GM18868 (cell line): ENCODE results near the gene ACOXL.

ENCODE experiments used
- ATAC-seq: cut with Tn5 transposase; IDR thresholded peaks from one replicate; pipeline ENCODE4 v1.9.1; 2021; ENCODE audit warnings: mild to moderate bottlenecking, moderate library complexity; ENCODE audit not compliant: unreplicated experiment

ACOXL gene

DNA sequence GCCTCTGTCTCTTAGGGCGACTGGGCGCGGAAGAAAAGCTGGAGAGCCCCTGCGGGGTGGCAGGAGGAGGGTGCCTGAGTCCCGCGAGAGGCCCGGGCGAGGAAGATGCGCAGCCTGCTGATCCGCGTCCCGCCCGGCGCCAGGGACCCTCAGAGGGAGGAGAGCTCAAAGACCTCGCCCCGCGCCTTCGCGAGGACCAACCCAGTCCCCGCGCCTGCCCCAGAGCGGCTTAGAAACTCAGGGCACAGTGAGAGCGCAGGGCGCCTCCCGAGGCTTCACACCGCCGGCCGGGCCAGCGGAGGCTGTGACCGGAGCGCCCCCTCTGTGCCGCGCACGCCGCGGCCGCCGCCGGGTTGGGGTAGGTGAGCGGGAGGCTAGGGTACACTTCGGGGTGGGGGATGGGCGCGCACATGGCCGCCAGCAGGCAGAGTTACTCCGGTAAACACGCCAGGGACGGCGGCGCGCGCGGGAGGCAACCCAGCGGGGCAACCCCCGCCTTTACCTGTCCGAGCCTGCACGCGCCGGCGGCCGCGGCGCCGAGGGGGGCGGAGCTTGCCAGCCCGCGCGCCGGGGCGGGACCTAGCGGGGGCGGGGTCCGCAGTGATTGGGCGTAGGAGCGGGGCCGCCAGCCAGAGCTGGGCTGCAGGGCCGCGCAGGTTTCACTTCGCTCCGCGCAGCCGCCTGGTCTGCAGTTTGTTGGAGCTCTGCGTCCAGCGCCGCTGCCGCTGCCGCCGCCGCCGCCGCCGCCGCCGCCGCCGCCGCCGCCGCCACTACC, 388.1 kb downstream of the ACOXL start, which contains the start of gene BCL2L11:
Gene BCL2L11, plus strand, starts transcription at position 662 of the 775 bp plus-strand sequence. CDS start 2,832 bp downstream, outside the sequence.
- peak; percentile 58 for ATAC-seq

DNA sequence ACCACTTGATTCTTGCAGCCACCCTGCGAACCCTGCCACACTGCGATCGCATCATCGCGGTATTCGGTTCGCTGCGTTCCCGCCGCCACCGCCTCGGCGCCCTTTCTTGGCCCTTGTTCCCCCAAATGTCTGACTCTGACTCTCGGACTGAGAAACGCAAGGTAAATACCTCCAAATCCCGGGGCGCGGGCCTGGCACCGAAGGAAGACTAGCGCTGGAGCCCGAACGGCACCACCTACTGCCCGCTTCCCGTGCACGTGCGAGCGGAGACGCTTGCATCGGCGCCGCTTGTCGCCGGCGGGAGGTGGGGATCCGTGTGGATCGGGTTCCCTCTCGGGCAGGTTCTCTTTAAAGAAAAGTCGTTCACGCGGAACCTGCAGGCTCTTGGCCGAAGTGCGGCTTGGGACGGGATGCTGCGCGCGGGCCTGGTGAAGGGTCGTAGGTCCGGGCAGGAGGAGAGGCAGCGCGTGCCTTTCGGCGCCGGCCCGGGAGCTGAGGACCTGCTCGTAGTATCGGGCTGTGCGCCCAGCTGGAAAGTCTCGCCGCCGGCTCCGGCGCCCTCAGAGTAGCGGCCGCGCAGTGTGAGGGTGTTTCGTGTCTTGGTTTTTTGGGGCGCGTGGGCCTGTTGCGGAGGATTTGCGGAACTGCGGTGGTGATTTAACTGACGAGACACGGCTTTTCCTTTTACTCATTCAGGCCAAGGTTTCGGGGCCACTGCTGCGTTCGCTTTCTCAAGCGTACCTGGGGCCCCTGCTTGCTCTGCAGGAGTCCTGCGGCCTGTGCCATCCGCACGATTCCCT, 388.9 kb downstream of the ACOXL start:
- no peak for ATAC-seq

DNA sequence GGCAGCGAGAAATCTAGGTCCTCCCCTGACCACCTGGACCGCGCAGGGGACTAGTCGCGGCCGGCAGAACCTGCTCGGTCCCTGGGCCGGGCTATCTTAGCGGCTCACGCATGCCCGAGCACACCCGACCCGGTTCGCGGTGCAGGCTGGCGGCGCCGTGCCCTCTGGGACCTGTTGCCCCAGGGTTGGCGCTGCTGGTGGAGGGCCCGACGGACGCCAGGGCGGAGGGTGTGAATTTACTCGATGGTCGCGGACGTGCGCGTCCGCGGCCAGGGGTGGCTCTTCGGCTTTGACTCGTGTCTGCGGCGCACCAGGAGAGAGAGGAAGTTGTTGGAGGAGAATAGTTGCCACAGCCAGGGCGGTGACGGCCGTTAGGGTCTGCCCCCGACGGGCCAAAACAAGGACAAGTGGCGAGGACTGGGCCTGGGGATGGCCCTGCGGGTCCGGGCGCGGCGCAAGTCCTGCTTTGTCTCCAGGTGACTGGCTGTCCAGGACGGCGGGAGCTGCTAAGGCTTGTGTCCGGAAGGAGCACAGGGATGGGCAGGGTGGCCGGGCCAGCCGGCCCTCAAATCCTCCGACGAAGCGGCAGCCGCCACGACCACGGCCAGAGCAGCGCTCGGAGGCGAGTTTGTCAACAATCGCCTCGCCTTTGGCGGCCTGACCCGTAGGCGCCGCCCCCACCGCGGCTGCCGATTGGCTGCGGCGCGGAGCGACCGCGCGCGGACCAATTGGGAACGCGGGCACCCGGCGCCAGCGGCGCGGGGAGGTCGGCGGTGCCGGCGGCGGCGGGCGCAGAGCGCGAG, 389.7 kb downstream of the ACOXL start:
- ATAC-seq: peak; percentile 53

DNA sequence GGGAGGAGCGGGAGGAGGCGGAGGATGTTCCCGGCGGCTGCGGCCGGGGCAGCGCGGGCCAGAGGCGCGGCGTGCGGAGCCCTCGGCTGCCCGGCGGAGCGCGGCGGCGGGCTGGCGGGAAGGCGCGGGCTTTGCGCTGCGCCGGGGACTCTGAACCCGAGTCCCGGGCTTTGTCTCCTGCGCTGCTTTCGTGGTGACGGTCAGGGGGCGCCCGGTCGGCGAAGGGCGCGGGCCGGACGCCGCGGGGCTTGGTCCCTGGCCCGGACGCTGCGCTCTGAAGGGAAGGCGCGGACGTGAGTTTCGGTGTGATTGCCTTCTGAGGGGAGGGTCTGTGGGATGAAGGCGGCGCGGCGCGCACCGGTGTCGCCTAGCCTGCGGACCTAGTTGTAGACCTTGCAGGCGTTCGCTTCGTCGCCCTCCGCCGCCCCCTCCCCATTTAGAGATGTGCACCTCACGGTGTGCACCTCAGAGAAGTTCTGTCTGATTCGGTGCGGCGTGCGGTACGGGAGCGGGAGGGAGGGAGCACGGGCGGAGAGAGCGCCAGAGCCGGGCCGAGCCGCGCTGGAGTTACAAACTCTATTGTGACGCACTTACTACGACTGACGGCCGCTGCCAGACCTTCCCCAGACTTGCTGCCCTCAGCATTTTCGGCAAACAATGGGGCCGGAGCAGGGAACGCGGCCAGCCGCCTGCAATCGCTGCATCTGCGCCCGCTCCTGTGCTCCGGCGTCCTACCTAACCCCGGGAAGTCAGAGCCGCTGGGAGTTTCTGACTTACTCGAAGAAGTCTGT, 390.5 kb downstream of the ACOXL start:
- no peak for ATAC-seq

DNA sequence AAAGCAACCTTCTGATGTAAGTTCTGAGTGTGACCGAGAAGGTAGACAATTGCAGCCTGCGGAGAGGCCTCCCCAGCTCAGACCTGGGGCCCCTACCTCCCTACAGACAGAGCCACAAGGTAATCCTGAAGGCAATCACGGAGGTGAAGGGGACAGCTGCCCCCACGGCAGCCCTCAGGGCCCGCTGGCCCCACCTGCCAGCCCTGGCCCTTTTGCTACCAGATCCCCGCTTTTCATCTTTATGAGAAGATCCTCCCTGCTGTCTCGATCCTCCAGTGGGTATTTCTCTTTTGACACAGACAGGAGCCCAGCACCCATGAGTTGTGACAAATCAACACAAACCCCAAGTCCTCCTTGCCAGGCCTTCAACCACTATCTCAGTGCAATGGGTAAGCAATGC, 391.4 kb downstream of the ACOXL start:
- ATAC-seq: no peak

DNA sequence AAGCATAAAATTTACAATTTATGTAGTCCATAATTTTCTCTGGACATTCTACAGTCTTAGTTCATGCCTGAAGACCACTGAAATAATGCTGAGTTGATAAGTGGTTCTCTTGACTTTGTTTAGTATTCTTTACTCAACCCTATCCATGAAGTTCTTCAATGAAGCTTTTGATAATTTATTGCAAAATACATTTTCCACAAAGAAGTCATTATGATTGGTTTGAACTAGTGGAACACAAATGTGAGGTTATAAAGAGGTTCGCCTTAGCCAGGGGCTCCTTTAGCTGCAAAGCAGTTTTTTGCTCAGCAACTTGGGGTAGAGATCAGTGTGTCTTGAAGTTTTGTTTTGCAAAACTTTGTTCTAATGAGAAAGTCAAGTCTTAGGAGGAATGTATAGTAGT, 394.2 kb downstream of the ACOXL start:
- no peak for ATAC-seq

DNA sequence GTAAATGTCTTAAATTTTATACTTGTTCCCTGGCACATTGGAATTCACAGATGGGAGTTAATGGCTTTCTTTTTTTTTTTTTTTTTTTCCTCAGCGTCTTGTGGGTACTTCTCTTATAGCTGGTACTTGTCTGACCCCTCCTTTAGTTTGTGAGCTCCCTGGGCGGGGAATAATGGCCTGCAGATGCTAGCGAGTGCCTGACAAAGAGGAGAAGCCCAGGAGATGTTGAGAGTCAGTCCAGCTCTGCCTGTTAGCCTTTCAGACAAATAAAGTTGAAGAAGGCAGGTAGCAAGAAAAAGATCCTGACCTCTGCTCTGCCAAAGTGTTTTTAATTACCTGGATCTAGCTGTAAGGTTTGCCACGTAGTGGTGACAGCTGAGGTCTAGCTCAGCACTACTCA, 395.0 kb downstream of the ACOXL start:
- no peak for ATAC-seq

DNA sequence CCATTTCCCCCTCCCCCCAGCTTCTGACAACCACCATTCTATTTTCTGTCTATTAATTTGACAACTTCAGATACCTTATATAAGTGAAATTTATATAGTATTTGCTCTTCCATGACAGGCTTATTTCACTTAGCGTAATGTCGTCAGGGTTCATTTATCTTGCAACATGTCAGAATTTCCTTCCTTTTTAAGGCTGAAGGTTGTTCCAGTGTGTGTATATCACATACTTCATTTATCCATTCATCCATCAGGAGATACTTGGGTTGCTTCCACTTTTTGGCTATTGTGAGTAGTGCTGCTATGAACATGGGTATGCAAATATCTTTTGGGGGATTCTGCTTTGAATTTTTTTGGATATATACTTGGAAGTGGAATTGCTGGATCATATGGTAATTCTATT, 395.7 kb downstream of the ACOXL start:
- no peak for ATAC-seq

DNA sequence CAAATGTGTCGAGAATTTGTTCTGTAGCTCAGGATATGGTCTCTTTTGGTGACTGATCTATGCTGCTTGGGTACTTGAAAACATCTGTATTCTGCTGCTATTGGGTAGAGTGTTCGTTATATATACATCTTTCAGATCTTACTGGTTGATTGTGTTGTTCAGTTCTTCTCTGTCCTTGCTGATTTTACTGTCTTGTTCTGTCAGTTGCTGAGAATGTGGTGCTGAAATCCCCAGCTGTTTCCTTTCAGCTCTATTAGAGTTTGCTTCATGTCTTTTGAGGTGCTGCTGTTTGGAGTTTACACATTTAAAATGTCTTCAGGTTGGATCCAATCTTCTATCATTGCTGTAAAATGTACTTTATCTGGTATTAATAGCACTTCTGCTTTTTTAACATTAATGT, 401.2 kb downstream of the ACOXL start:
- no peak for ATAC-seq

DNA sequence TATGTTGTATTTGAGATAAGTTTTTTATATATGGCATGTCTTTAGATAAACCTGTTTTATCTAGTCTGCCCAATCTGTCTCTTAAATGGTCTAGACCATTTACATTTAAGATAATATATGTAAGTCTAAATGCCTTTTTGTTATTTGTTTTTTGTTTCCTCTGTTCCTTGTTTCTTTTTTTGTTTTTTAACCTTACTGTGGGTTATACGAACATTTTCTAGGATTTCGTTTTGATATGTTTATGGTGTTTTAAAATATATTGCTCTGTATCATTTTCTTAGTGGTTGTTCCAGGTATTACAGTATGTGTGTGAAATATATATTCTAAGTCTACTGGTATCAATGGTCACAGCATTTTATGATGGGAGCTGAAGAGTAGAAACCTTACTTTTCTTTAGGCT, 401.7 kb downstream of the ACOXL start:
- ATAC-seq: no peak

DNA sequence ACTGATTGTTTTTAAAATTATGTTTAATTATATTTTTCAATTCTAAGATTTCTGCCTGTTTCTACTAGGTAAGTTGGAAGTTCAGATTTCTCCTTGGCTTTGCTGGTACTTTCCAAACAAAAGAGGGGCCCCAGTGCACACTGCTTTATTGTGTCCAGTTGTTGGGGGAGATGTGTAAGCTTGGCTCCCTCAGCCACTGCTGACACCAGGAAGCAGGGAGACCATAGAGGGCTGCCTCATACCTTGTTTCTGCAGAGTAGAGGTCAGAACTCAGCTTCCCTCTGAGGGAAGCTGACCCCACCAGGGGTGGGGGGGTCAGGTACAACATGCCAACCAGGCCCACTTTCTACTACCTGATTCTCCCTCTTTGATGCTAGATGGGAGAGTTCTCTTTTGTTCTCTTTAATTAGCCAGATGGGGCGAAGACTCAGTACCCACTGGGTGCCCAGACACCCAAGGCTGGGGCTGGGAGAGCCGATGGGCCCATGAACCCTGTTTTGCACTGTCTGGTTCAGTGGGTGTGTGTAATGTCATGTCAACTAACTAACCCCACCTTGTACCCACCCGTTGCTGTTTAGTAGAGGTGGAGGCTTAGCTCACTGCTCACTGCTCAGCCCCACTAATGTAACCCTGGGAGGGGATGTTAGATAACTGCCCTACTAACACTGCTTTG, 403.0 kb downstream of the ACOXL start:
- ATAC-seq: no peak

DNA sequence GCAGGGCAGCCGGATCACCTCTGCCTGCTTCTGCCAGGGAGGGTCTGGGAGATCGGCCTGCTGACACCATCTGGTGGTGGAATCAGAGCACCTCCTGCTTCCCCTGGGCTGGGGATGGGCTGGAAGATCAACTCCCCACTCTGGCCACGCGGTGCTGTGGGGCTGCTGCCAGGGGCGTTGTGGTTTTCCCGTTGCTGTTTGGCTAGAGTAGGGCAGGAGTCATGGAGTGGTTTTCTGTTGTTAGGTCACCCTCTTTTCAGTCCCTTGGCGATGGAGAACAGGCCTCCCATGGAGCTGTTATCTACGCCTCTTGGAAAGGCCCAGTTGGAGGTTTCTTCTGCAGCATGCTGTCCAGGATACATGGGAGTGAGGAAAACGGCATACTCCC, 403.5 kb downstream of the ACOXL start:
- ATAC-seq: no peak

DNA sequence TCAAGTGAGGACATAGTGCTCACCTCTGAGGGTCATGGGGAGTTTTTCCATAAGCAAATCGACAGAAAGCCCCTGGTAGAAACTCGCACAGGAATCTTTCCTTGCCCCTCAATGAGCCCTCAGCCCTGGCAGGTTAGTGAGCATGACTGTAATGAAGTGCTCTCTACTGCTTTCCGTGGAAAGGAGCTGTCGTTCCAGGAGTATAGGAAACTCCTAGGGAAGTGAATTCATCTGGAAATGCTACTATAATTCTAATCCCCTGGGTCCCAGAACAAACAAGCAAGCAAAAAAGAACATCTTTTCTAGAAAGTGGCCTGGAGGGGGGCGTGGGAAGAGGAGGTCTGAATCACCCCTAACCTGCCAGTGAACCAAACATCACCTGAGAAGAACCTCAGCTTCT, 406.5 kb downstream of the ACOXL start:
- no peak for ATAC-seq

DNA sequence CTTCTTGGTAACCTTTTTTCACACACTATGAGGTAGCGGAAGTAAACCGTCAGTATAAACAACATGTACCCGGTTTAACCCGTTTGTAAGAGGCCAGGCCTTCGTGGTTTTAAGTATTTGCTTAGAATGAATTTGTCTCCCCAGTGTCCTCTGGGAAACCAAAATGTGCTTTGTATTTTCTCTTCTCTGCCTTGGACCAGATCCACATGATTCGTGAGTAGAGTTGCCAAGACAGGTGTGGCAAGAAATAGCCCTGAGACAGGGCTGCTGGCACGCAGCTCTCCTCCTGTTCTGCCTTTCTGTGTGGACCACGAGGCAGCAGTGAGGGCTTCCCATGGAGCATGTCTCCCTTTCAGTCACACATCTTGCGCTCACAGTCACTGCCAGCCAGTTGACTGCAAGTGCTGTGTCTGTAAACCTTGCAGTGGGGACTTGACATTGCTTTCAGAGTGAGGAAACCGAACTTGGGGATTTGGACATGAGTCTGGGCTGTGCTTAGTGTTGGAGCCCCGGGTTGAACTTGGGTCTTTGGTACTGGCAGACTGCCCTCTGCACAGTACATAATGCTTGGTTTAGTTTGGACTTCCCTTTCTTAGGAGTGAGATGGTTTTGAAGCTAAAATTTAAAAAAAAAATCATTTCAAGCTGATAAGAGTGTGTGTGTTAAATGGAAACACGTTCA, 407.4 kb downstream of the ACOXL start:
- ATAC-seq: no peak

DNA sequence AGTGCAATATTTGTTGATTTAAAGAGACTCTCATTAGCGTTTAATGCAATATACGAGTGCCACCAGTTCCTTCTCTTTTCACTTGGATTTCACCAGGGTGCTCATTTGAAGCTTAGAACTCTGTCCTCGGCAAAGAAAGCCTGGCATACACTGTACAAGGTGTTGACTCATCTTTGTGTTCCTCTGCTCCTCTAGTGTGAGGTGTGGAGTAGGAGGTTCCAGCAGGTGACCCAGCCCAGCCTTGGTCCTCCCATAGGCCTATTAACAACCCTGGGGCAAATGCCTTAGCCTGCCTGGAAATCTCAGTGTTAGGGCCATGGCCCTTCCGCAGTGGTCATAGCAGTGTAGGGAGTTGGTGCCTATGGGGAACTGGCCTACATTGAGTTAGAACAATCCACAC, 408.4 kb downstream of the ACOXL start:
- ATAC-seq: no peak

DNA sequence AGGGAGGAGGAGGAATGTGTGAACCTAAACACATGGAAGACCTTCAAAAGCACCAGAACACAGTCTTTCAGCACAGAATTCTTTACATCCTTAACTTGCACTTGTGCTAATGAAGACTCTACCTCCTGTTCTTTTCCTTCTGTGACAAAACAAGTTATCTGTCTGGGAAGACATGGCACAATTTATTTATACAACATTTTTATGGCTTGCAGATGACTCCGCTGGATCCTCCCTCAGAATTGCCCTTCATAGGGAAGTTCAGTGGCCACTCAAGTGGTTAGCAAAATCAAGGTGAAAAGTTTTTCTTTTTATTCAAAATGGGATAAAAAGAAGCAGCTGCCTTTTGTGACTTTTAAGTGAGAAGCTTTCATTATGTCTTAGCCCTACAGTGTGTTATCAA, 409.7 kb downstream of the ACOXL start:
- ATAC-seq: no peak

DNA sequence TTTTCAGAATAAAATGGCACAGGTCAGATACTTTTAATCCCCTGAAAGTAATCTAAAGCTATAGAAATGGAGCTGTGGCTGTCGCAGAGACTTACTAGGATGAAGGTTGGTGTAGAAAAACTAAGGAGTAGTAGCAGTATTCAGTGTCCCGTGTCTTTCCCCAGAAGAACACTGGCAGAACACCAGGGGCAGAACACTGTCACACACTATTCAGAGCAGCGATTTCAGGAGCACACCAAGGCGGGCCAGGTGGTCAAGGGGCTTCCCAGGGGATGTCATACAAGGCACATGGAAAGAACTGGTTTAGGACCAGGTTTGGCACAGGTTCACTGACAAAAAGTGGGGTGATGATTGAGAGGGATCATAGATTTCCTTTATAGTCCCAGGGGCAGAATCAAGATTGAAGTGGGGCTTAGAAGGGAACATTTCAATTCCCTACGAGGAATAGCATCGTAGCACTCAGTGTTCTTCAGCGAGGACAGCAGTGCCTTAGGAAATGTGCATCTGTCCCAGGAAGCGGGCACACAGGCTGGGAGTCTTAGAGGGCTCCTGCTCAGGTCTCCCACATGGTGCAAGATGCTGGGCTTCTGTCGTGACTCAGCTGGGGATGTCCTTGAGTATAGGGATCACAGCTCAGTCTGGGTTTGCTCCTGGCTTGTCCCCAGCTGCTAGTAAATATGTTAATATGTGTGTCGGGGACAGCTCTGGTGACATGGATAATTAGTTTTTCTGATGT, 410.9 kb downstream of the ACOXL start:
- ATAC-seq: no peak

DNA sequence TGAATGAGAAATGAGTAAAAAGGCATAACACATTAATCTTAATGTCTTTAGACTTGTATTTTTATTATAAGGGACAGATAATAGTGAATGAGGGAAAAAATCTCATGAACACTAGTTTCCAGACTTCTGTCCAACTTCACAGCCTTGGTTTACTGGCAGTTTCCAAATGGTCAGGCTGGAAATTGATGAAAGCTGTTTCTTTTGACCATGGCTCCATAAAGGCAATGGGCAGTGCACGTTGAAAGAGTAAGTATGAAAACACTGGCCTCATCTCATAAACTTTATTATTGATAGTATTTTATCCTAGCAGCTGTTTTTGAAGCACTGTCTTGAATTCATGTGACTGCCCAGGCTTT, 411.4 kb downstream of the ACOXL start:
- ATAC-seq: no peak
